ENCODE data around the gene SLC6A3.

DNA sequence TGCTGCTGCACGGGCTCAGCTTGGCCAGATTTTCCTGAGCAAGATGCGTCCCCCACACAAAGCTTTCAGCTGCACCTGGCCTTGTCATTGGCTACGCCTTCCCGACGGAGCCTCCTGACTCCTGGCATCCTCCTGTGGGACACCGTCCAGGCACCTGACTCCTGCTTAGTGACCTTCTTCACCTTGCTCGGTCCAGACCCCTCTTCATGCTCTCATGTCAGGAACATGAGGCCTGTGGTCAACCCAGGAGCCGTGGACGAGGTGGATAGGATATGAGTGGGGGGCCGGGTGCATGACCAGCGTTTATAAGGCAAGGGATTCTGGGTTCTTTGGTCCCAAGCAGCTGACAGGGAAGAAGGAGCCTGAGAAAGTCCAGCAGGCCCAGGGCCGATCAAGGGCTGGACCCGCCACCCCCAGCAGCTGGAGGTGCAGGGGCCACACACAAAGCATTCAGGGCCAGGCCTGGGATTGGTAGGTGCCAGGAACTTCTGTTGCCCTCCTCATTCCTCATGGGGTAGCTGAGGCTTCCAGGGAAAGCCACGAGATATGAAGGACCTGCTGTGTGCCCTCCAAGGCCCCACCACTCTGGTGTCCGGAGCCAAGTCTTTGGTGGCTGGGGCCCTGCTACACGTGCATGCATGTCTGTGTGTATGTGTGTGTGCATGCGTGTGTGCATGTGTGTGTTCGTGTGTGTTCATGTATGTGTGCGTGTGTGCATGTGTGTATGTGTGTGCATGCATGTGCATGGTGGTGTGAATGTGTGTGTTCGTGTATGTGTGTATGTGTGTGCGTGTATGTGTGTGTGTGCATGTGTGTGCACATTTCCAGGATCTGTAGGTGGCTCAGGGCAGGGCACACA is 34.9 kb downstream of the SLC6A3 start:
- TF ChIP-seq POLR2A (IDR thresholded peaks at IDR 0.05; ENCODE audit: extremely low read depth, insufficient read length) (no peak), MYC (IDR thresholded peaks at IDR 0.05; ENCODE audit: low read depth, low read length) (no peak)
- TF ChIP-seq, protein P1, sequence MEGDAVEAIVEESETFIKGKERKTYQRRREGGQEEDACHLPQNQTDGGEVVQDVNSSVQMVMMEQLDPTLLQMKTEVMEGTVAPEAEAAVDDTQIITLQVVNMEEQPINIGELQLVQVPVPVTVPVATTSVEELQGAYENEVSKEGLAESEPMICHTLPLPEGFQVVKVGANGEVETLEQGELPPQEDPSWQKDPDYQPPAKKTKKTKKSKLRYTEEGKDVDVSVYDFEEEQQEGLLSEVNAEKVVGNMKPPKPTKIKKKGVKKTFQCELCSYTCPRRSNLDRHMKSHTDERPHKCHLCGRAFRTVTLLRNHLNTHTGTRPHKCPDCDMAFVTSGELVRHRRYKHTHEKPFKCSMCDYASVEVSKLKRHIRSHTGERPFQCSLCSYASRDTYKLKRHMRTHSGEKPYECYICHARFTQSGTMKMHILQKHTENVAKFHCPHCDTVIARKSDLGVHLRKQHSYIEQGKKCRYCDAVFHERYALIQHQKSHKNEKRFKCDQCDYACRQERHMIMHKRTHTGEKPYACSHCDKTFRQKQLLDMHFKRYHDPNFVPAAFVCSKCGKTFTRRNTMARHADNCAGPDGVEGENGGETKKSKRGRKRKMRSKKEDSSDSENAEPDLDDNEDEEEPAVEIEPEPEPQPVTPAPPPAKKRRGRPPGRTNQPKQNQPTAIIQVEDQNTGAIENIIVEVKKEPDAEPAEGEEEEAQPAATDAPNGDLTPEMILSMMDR (IDR thresholded peaks at IDR 0.05; ENCODE audit: low read depth, low read length) = no peak
- TF ChIP-seq, protein P2, sequence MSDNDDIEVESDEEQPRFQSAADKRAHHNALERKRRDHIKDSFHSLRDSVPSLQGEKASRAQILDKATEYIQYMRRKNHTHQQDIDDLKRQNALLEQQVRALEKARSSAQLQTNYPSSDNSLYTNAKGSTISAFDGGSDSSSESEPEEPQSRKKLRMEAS (IDR thresholded peaks at IDR 0.05; ENCODE audit: low read depth, low read length) = 0 out of 2 replicates have a peak, but pooled peaks have one; percentile 14
